HTERT RPE-1 (cell line): Measurements from ENCODE around the gene AKAP13.

Source experiments
- in situ Hi-C: fragments of 300-500 bp; cut with MboI; formaldehyde crosslinking; loops from 4 replicates; pipeline ENCODE4 v1.14.3; 2020; ENCODE audit warnings: low sequenced_read_pairs

Gene AKAP13

GRCh38 chr15:85495544-85495943 is 115.1 kb downstream of the AKAP13 start:
- in situ Hi-C loops = no loop called here

GRCh38 chr15:85496151-85496550 is 115.7 kb downstream of the AKAP13 start:
- in situ Hi-C loops = no loop called here

- in situ Hi-C loops = no loop called here
Measured at GRCh38 chr15:85496551-85497171, 116.3 kb downstream of the AKAP13 start.

GRCh38 chr15:85497172-85497569 is 116.8 kb downstream of the AKAP13 start:
- in situ Hi-C loops = no loop called here

- in situ Hi-C loops = no loop called here
Measured at GRCh38 chr15:85498471-85498870, 118.1 kb downstream of the AKAP13 start.

GRCh38 chr15:85499371-85499887 is 119.0 kb downstream of the AKAP13 start:
- in situ Hi-C loops = no loop called here

GRCh38 chr15:85500060-85500708 is 119.8 kb downstream of the AKAP13 start:
- in situ Hi-C loops = no loop called here

GRCh38 chr15:85500729-85501128 is 120.3 kb downstream of the AKAP13 start:
- in situ Hi-C loops = no loop called here

- in situ Hi-C loops = no loop called here
Measured at GRCh38 chr15:85501574-85501973, 121.2 kb downstream of the AKAP13 start.

- in situ Hi-C loops = no loop called here
Measured at GRCh38 chr15:85503151-85503799, 122.9 kb downstream of the AKAP13 start.

- in situ Hi-C loops = no loop called here
Measured at GRCh38 chr15:85504749-85505676, 124.6 kb downstream of the AKAP13 start.

GRCh38 chr15:85507114-85507513 is 126.7 kb downstream of the AKAP13 start:
- in situ Hi-C loops = no loop called here

GRCh38 chr15:85509973-85510372 is 129.6 kb downstream of the AKAP13 start:
- in situ Hi-C loops = no loop called here

GRCh38 chr15:85514413-85514812 is 134.0 kb downstream of the AKAP13 start:
- in situ Hi-C loops = no loop called here

GRCh38 chr15:85515212-85515611 is 134.8 kb downstream of the AKAP13 start:
- in situ Hi-C loops = no loop called here

- in situ Hi-C loops = no loop called here
Measured at GRCh38 chr15:85517086-85517485, 136.7 kb downstream of the AKAP13 start.

- in situ Hi-C loops = no loop called here
Measured at GRCh38 chr15:85518979-85519761, 138.8 kb downstream of the AKAP13 start.

- in situ Hi-C loops = no loop called here
Measured at GRCh38 chr15:85520650-85521049, 140.2 kb downstream of the AKAP13 start.

- in situ Hi-C loops = no loop called here
Measured at GRCh38 chr15:85523530-85523929, 143.1 kb downstream of the AKAP13 start.

- in situ Hi-C loops = no loop called here
Measured at GRCh38 chr15:85525755-85526154, 145.4 kb downstream of the AKAP13 start.
